ENCODE results near the gene AKT3.

DNA sequence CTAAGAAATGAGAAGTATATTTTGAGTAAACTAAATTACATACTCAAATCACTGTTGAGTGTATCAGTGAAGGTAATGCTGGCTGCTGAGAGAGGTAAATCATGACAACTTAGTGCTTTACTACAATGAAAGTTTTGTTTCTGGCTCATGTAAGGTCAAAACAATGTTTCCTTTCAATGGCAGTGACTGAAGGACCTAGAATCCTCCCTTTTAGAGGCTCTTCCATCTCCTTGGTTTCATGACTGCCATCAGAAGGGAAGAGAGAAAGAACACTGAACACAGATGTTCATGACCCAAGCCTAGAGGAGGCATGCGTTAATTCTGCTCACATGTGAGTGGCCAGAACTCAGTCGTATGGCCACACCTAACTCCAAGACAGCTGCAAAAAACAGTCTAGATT, 130.6 kb downstream of the AKT3 start:
- TF ChIP-seq POLR2A (IDR thresholded peaks at IDR 0.05): no peak
- TF ChIP-seq CTCF (IDR thresholded peaks at IDR 0.05): no peak
- TF ChIP-seq POLR2AphosphoS5 (IDR thresholded peaks at IDR 0.05): no peak
- TF ChIP-seq EP300 (IDR thresholded peaks at IDR 0.05): no peak

All from upper lobe of left lung (tissue), 4 donors.